WTC11 (cell line): Measurements from ENCODE around the gene SASH3.

Experiments
- ATF1 ChIP-seq: sonication (generic); formaldehyde crosslinking; IDR thresholded peaks from 2 replicates; pipeline ENCODE4 v1.8.1; 2023; ENCODE audit warnings: mild to moderate bottlenecking, moderate library complexity, missing genetic modification reagents
- FOXP1 ChIP-seq: sonication (generic); formaldehyde crosslinking; IDR thresholded peaks from 2 replicates; pipeline ENCODE4 v1.8.0; 2022; ENCODE audit warnings: missing genetic modification reagents, mild to moderate bottlenecking, moderate library complexity, borderline replicate concordance
- NR2C2 ChIP-seq: sonication (generic); formaldehyde crosslinking; IDR thresholded peaks from 2 replicates; pipeline ENCODE4 v1.8.0; 2022; ENCODE audit warnings: mild to moderate bottlenecking, missing genetic modification reagents
- NR3C1 ChIP-seq: sonication (generic); formaldehyde crosslinking; conservative IDR thresholded peaks from 2 replicates; pipeline ENCODE4 v1.8.1; 2023; ENCODE audit warnings: low read depth, mild to moderate bottlenecking, missing genetic modification reagents
- SMAD4 ChIP-seq: sonication (generic); formaldehyde crosslinking; IDR thresholded peaks from 2 replicates; pipeline ENCODE4 v1.8.0; 2022; ENCODE audit warnings: mild to moderate bottlenecking, missing genetic modification reagents
- SP1 ChIP-seq: sonication (generic); formaldehyde crosslinking; conservative IDR thresholded peaks from 2 replicates; pipeline ENCODE4 v1.8.1; 2022; ENCODE audit warnings: missing genetic modification reagents
- TEAD4 ChIP-seq: sonication (generic); formaldehyde crosslinking; IDR thresholded peaks from 2 replicates; pipeline ENCODE4 v1.8.0; 2022; ENCODE audit warnings: mild to moderate bottlenecking, missing genetic modification reagents
- ZNF138 ChIP-seq: sonication (generic); formaldehyde crosslinking; conservative IDR thresholded peaks from 2 replicates; pipeline ENCODE4 v1.8.1; 2022; ENCODE audit warnings: mild to moderate bottlenecking, moderate library complexity, missing genetic modification reagents
- TF ChIP-seq, protein P1 (sequence below): fragments of 200-600 bp; IDR thresholded peaks from 2 replicates; pipeline ENCODE4 v1.8.0; 2022; ENCODE audit warnings: antibody characterized with exemption
- TF ChIP-seq, protein P2 (sequence below): sonication (generic); formaldehyde crosslinking; IDR thresholded peaks from 2 replicates; pipeline ENCODE4 v1.8.0; 2022; ENCODE audit warnings: mild to moderate bottlenecking, missing genetic modification reagents
- TF ChIP-seq, protein P3 (sequence below): sonication (generic); formaldehyde crosslinking; IDR thresholded peaks from 2 replicates; pipeline ENCODE4 v1.8.1; 2023; ENCODE audit warnings: mild to moderate bottlenecking, missing genetic modification reagents, moderate library complexity
- TF ChIP-seq, protein P4 (sequence below): sonication (generic); formaldehyde crosslinking; IDR thresholded peaks from 2 replicates; pipeline ENCODE4 v1.8.0; 2022; ENCODE audit warnings: mild to moderate bottlenecking, missing genetic modification reagents
- TF ChIP-seq, protein P5 (sequence below): fragments of 250-450 bp; sonication (Bioruptor Pico); IDR thresholded peaks from 2 replicates; pipeline ENCODE4 v1.9.0; 2021; ENCODE audit warnings: moderate library complexity, mild to moderate bottlenecking, inconsistent platforms, borderline replicate concordance

DNA sequence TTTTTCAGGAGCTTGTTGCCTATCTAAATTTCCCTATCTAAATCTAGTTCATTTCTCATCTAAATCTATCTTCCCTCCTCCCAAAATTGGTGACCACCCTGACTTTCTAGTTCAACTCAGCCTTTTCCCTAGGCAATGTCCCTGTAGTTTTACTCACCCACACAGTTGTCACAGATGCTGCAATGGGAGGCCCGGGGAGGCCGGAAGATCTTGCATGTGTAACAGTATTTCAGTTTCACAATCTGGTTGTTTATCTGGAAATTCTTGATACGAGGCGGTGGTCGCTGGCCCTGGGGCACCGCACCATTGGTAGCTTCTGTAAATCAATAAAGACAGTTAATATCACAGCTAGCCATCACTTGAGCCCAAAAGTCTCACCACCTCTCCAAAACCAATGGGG lies 43.8 kb downstream of the SASH3 start:
- TF ChIP-seq, protein P1, sequence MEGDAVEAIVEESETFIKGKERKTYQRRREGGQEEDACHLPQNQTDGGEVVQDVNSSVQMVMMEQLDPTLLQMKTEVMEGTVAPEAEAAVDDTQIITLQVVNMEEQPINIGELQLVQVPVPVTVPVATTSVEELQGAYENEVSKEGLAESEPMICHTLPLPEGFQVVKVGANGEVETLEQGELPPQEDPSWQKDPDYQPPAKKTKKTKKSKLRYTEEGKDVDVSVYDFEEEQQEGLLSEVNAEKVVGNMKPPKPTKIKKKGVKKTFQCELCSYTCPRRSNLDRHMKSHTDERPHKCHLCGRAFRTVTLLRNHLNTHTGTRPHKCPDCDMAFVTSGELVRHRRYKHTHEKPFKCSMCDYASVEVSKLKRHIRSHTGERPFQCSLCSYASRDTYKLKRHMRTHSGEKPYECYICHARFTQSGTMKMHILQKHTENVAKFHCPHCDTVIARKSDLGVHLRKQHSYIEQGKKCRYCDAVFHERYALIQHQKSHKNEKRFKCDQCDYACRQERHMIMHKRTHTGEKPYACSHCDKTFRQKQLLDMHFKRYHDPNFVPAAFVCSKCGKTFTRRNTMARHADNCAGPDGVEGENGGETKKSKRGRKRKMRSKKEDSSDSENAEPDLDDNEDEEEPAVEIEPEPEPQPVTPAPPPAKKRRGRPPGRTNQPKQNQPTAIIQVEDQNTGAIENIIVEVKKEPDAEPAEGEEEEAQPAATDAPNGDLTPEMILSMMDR = no peak
- no peak for TF ChIP-seq TEAD4 (CRISPR knock-in tag)
- no peak for TF ChIP-seq NR2C2 (CRISPR knock-in tag)
- TF ChIP-seq, protein P2, sequence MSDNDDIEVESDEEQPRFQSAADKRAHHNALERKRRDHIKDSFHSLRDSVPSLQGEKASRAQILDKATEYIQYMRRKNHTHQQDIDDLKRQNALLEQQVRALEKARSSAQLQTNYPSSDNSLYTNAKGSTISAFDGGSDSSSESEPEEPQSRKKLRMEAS = no peak
- TF ChIP-seq NR3C1 = no peak
- TF ChIP-seq, protein P3, sequence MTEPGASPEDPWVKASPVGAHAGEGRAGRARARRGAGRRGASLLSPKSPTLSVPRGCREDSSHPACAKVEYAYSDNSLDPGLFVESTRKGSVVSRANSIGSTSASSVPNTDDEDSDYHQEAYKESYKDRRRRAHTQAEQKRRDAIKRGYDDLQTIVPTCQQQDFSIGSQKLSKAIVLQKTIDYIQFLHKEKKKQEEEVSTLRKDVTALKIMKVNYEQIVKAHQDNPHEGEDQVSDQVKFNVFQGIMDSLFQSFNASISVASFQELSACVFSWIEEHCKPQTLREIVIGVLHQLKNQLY = no peak
- no peak for TF ChIP-seq SMAD4 (CRISPR knock-in tag)
- TF ChIP-seq SP1 (CRISPR knock-in tag) = no peak
- TF ChIP-seq ATF1 (CRISPR knock-in tag) = no peak
- no peak for TF ChIP-seq FOXP1 (CRISPR knock-in tag)
- TF ChIP-seq ZNF138 (CRISPR knock-in tag) = no peak
- TF ChIP-seq, protein P4, sequence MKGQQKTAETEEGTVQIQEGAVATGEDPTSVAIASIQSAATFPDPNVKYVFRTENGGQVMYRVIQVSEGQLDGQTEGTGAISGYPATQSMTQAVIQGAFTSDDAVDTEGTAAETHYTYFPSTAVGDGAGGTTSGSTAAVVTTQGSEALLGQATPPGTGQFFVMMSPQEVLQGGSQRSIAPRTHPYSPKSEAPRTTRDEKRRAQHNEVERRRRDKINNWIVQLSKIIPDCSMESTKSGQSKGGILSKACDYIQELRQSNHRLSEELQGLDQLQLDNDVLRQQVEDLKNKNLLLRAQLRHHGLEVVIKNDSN (CRISPR knock-in tag) = no peak
- TF ChIP-seq, protein P5, sequence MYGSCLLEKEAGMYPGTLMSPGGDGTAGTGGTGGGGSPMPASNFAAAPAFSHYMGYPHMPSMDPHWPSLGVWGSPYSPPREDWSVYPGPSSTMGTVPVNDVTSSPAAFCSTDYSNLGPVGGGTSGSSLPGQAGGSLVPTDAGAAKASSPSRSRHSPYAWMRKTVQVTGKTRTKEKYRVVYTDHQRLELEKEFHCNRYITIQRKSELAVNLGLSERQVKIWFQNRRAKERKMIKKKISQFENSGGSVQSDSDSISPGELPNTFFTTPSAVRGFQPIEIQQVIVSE (CRISPR knock-in tag) = no peak
